Tibial artery (tissue), 4 donors: ENCODE data around the gene PLXNA4.

Experiments
- DNase-seq, 2 donors: peaks; one replicate each; pipeline ENCODE4 v3.0.0-alpha.2; 2019
- H3K27ac ChIP-seq, 2 donors: fragments of 200-600 bp; sonication (generic) in 1 of 2; 1 replicate in 1 of 2; 2 replicates in 1 of 2; pipeline ENCODE4 v1.5.1; 2018 to 2019; ENCODE audit warnings: mild to moderate bottlenecking in 1 of 2
- H3K27me3 ChIP-seq, 2 donors: fragments of 200-600 bp; sonication (generic) in 1 of 2; one replicate each; pipeline versions ENCODE4 v1.5.1 to v1.6.0; 2016 to 2019
- H3K36me3 ChIP-seq, 3 donors: fragments of 200-600 bp; sonication (generic) in 2 of 3; one replicate each; pipeline ENCODE4 v1.5.1; 2016 to 2019; ENCODE audit warnings: mild to moderate bottlenecking in 2 of 3
- H3K4me1 ChIP-seq, 4 donors: fragments of 200-600 bp; sonication (generic) in 2 of 4; 1 replicate in 3 of 4; 2 replicates in 1 of 4; pipeline ENCODE4 v1.5.1; 2016 to 2019
- H3K4me3 ChIP-seq, 2 donors: fragments of 200-600 bp; sonication (generic) in 1 of 2; 1 replicate in 1 of 2; 2 replicates in 1 of 2; pipeline ENCODE4 v1.5.1; 2018 to 2019; ENCODE audit warnings: mild to moderate bottlenecking in 2 of 2
- H3K9me3 ChIP-seq, 3 donors: fragments of 200-600 bp; sonication (generic) in 1 of 3; one replicate each; pipeline ENCODE4 v1.5.1; 2016 to 2019
- CTCF ChIP-seq, 2 experiments: fragments of 200-600 bp in 1 of 2; fragments of 450-650 bp in 1 of 2; IDR thresholded peaks; one replicate each; pipeline ENCODE4 v1.5.1; 2017 to 2019; ENCODE audit warnings: antibody characterized with exemption in 2 of 2, mild to moderate bottlenecking in 1 of 2, moderate library complexity in 1 of 2
- intact Hi-C: fragments of 100-400 bp; cut with DNase I; formaldehyde crosslinking; loops from one replicate; pipeline ENCODE4 v1.15.0; 2023; ENCODE audit warnings: low total_unique reads

PLXNA4 gene

GRCh38 chr7:132185150-132185549 is 391.1 kb downstream of the PLXNA4 start:
- Histone ChIP-seq H3K4me1 (no peaks in the 10 kb centered on the region), H3K27me3 (no peaks in the 10 kb centered on the region), H3K9me3 (peaks cover 8 to 15% (median 14%) of the 10 kb centered on the region in 3 donors), H3K4me3 (no peak overlapping the region), H3K27ac (no peak overlapping the region), H3K36me3 (peaks cover 0 to 10% (median 0%) of the 10 kb centered on the region in 3 donors)
- intact Hi-C loops = no loop called here
- no peak for DNase-seq
- no peak for TF ChIP-seq CTCF (IDR thresholded peaks at IDR 0.05)

- TF ChIP-seq CTCF (IDR thresholded peaks at IDR 0.05) = no peak
- H3K27ac ChIP-seq = no peak overlapping the region
- intact Hi-C loops = no loop called here
- no peaks in the 10 kb centered on the region for H3K27me3 ChIP-seq
- H3K4me3 ChIP-seq = no peak overlapping the region
- H3K9me3 ChIP-seq = peaks cover 8 to 15% (median 14%) of the 10 kb centered on the region in 3 donors
- no peak for DNase-seq
- H3K36me3 ChIP-seq = peaks cover 0 to 10% (median 0%) of the 10 kb centered on the region in 3 donors
- H3K4me1 ChIP-seq = no peaks in the 10 kb centered on the region
Observed at GRCh38 chr7:132183781-132184380, 392.4 kb downstream of the PLXNA4 start.

- H3K27ac ChIP-seq = no peak overlapping the region
- no peaks in the 10 kb centered on the region for H3K27me3 ChIP-seq
- H3K4me3 ChIP-seq = no peak overlapping the region
- DNase-seq = no peak
- H3K9me3 ChIP-seq = peaks cover 8 to 14% (median 13%) of the 10 kb centered on the region in 3 donors
- no peaks in the 10 kb centered on the region for H3K4me1 ChIP-seq
- H3K36me3 ChIP-seq = peaks cover 0 to 10% (median 0%) of the 10 kb centered on the region in 3 donors
- intact Hi-C loops = no loop called here
- no peak for TF ChIP-seq CTCF (IDR thresholded peaks at IDR 0.05)
Observed at GRCh38 chr7:132182992-132183391, 393.3 kb downstream of the PLXNA4 start.

- H3K27me3 ChIP-seq = no peaks in the 10 kb centered on the region
- no peak for DNase-seq
- H3K4me3 ChIP-seq = no peak overlapping the region
- no peaks in the 10 kb centered on the region for H3K4me1 ChIP-seq
- no peak overlapping the region for H3K27ac ChIP-seq
- H3K36me3 ChIP-seq = peaks cover 0 to 5% (median 0%) of the 10 kb centered on the region in 3 donors
- intact Hi-C loops = no loop called here
- peaks cover 4 to 9% (median 4%) of the 10 kb centered on the region in 3 donors for H3K9me3 ChIP-seq
- no peak for TF ChIP-seq CTCF (IDR thresholded peaks at IDR 0.05)
Observed at GRCh38 chr7:132181946-132182685, 394.2 kb downstream of the PLXNA4 start.

GRCh38 chr7:132181371-132181770 is 394.9 kb downstream of the PLXNA4 start:
- Histone ChIP-seq H3K4me3 (no peak overlapping the region), H3K9me3 (peaks cover 0 to 4% (median 0%) of the 10 kb centered on the region in 3 donors), H3K27ac (no peak overlapping the region), H3K36me3 (no peaks in the 10 kb centered on the region), H3K27me3 (no peaks in the 10 kb centered on the region), H3K4me1 (no peaks in the 10 kb centered on the region)
- DNase-seq = no peak
- intact Hi-C loops = no loop called here
- no peak for TF ChIP-seq CTCF (IDR thresholded peaks at IDR 0.05)
